ENCODE measurements around the gene PLEKHS1. TPM values are rescaled to one million over a fixed set of nuclear protein-coding genes. Genes with fewer than 3 reads are reported as not detected.

PLEKHS1 gene
- total RNA-seq, 3 donors from 2014 or later (not counting 1 experiment from before 2014, with no cell fraction given) = 0.14 to 0.90 (median 0.23) TPM

- intact Hi-C loops (cut with micrococcal nuclease) = no loop called here
- Mint-ChIP-seq H3K27me3 (ENCODE audit: low read depth in 2 of 2) (no peaks in the 10 kb centered on the region), H3K9me3 (no peaks in the 10 kb centered on the region), H3K4me1 (peaks cover 35 to 48% of the 10 kb centered on the region in 2 donors), H3K4me3 (no peak overlapping the region), H3K36me3 (no peaks in the 10 kb centered on the region), H3K27ac (peak overlapping the region in 1 of 2 donors; percentile 44)
- Histone ChIP-seq H3K27ac (ENCODE audit: low read length) (no peak overlapping the region), H3K4me3 (ENCODE audit: low read length) (no peak overlapping the region), H3K27me3 (ENCODE audit: control insufficient read depth, insufficient read depth, low read length) (no peaks in the 10 kb centered on the region), H3K36me3 (ENCODE audit: control insufficient read depth, insufficient read depth, low read length) (peaks cover 3% of the 10 kb centered on the region), H3K4me1 (ENCODE audit: control insufficient read depth, insufficient read depth, low read length) (no peaks in the 10 kb centered on the region), H3K9me3 (ENCODE audit: control insufficient read depth, insufficient read depth, low read length) (no peaks in the 10 kb centered on the region)
- 92% methylated on average over 5 of the region's 6 CpGs for WGBS (ENCODE audit: insufficient coverage)
- DNase-seq (no peak), ATAC-seq (no peak)
- TF ChIP-seq CTCF (IDR thresholded peaks at IDR 0.05) = no peak
These were observed 42.8 kb upstream of the PLEKHS1 start for GRCh38 chr10:113708640-113709039.

- ATAC-seq (no peak), DNase-seq (no peak)
- intact Hi-C loops (cut with micrococcal nuclease) = no loop called here
- H3K27me3 Mint-ChIP-seq (ENCODE audit: low read depth in 2 of 2) = no peaks in the 10 kb centered on the region
- H3K36me3 ChIP-seq (ENCODE audit: control insufficient read depth, insufficient read depth, low read length) = peaks cover 3% of the 10 kb centered on the region
- no peaks in the 10 kb centered on the region for H3K27me3 ChIP-seq (ENCODE audit: control insufficient read depth, insufficient read depth, low read length)
- no peaks in the 10 kb centered on the region for H3K4me1 ChIP-seq (ENCODE audit: control insufficient read depth, insufficient read depth, low read length)
- H3K27ac Mint-ChIP-seq = peak overlapping the region in 1 of 2 donors; percentile 44
- H3K4me3 ChIP-seq (ENCODE audit: low read length) = no peak overlapping the region
- WGBS (ENCODE audit: insufficient coverage) = 68% methylated on average over 7 of the region's 8 CpGs
- H3K27ac ChIP-seq (ENCODE audit: low read length) = no peak overlapping the region
- TF ChIP-seq CTCF (IDR thresholded peaks at IDR 0.05) = no peak
- no peaks in the 10 kb centered on the region for H3K9me3 Mint-ChIP-seq
- H3K4me3 Mint-ChIP-seq = no peak overlapping the region
- H3K4me1 Mint-ChIP-seq = peaks cover 35 to 48% of the 10 kb centered on the region in 2 donors
- H3K36me3 Mint-ChIP-seq = no peaks in the 10 kb centered on the region
- H3K9me3 ChIP-seq (ENCODE audit: control insufficient read depth, insufficient read depth, low read length) = no peaks in the 10 kb centered on the region
These were observed 42.2 kb upstream of the PLEKHS1 start for GRCh38 chr10:113709221-113709838.

GRCh38 chr10:113711142-113711541, 40.3 kb upstream of the PLEKHS1 start:
- Mint-ChIP-seq H3K27ac (peak overlapping the region in 1 of 2 donors; percentile 20), H3K27me3 (ENCODE audit: low read depth in 2 of 2) (no peaks in the 10 kb centered on the region), H3K4me3 (no peak overlapping the region), H3K4me1 (peaks cover 35 to 46% of the 10 kb centered on the region in 2 donors), H3K9me3 (no peaks in the 10 kb centered on the region), H3K36me3 (no peaks in the 10 kb centered on the region)
- Histone ChIP-seq H3K27me3 (ENCODE audit: control insufficient read depth, insufficient read depth, low read length) (no peaks in the 10 kb centered on the region), H3K9me3 (ENCODE audit: control insufficient read depth, insufficient read depth, low read length) (no peaks in the 10 kb centered on the region), H3K27ac (ENCODE audit: low read length) (no peak overlapping the region), H3K4me3 (ENCODE audit: low read length) (no peak overlapping the region), H3K36me3 (ENCODE audit: control insufficient read depth, insufficient read depth, low read length) (peaks cover 3% of the 10 kb centered on the region), H3K4me1 (ENCODE audit: control insufficient read depth, insufficient read depth, low read length) (no peaks in the 10 kb centered on the region)
- intact Hi-C loops (cut with micrococcal nuclease) = no loop called here
- 88% methylated on average over 2 of the region's 2 CpGs for WGBS (ENCODE audit: insufficient coverage)
- DNase-seq = no peak
- ATAC-seq = no peak
- TF ChIP-seq CTCF (IDR thresholded peaks at IDR 0.05) = no peak

GRCh38 chr10:113712024-113712423, 39.5 kb upstream of the PLEKHS1 start:
- ATAC-seq (no peak), DNase-seq (no peak)
- 100% methylated on average over 3 of the region's 3 CpGs for WGBS (ENCODE audit: insufficient coverage)
- intact Hi-C loops (cut with micrococcal nuclease) = no loop called here
- Histone ChIP-seq H3K9me3 (ENCODE audit: control insufficient read depth, insufficient read depth, low read length) (no peaks in the 10 kb centered on the region), H3K36me3 (ENCODE audit: control insufficient read depth, insufficient read depth, low read length) (peaks cover 3% of the 10 kb centered on the region), H3K27me3 (ENCODE audit: control insufficient read depth, insufficient read depth, low read length) (no peaks in the 10 kb centered on the region), H3K27ac (ENCODE audit: low read length) (no peak overlapping the region), H3K4me3 (ENCODE audit: low read length) (no peak overlapping the region), H3K4me1 (ENCODE audit: control insufficient read depth, insufficient read depth, low read length) (no peaks in the 10 kb centered on the region)
- no peak overlapping the region for H3K27ac Mint-ChIP-seq
- no peak for TF ChIP-seq CTCF (IDR thresholded peaks at IDR 0.05)
- H3K4me1 Mint-ChIP-seq = peaks cover 29 to 43% of the 10 kb centered on the region in 2 donors
- no peaks in the 10 kb centered on the region for H3K9me3 Mint-ChIP-seq
- H3K4me3 Mint-ChIP-seq = no peak overlapping the region
- H3K36me3 Mint-ChIP-seq = no peaks in the 10 kb centered on the region
- H3K27me3 Mint-ChIP-seq (ENCODE audit: low read depth in 2 of 2) = no peaks in the 10 kb centered on the region

Measured in natural killer cell (primary cell).